NB4 (cell line): ENCODE results near the gene VTN.
A peak's percentile ranks its signal among the peaks of the same experiment; 100 is the strongest.

Experiments
- DNase-seq: peaks from one replicate; pipeline ENCODE4 v3.0.0; 2010; ENCODE audit warnings: low read depth
- H3K4me3 ChIP-seq: one replicate; pipeline ENCODE4 v1.5.1; 2011; ENCODE audit warnings: mild to moderate bottlenecking, low read depth, low read length, moderate library complexity
- CTCF ChIP-seq: IDR thresholded peaks from one replicate; pipeline ENCODE4 v1.5.1; 2012; ENCODE audit warnings: low read depth, low read length
- MYC ChIP-seq: IDR thresholded peaks from 2 replicates; pipeline ENCODE4 v1.6.1; 2011; ENCODE audit warnings: low read depth, low read length
- POLR2A ChIP-seq: IDR thresholded peaks from 2 replicates; pipeline ENCODE4 v1.6.1; 2011; ENCODE audit warnings: mild to moderate bottlenecking; ENCODE audit not compliant: insufficient read length; ENCODE audit errors: extremely low read depth
- TF ChIP-seq, protein P1 (sequence below): IDR thresholded peaks from 2 replicates; pipeline ENCODE4 v1.6.1; 2011; ENCODE audit warnings: low read depth, low read length

Gene VTN

GRCh38 chr17:28357901-28358197, 12.3 kb downstream of the VTN start:
- no peak for DNase-seq
- TF ChIP-seq POLR2A (no peak), MYC (no peak), CTCF (no peak)
- TF ChIP-seq, protein P1, sequence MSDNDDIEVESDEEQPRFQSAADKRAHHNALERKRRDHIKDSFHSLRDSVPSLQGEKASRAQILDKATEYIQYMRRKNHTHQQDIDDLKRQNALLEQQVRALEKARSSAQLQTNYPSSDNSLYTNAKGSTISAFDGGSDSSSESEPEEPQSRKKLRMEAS, result no peak

GRCh38 chr17:28357061-28357900, 12.8 kb downstream of the VTN start, which contains the start of gene POLDIP2:
Gene POLDIP2 (minus strand): TSS chr17:28357527. CDS start chr17:28357448, 79 bp downstream.
- DNase-seq, result peak; percentile 96
- TF ChIP-seq POLR2A (peak; percentile 86), CTCF (no peak), MYC (peak; percentile 55)
- TF ChIP-seq, protein P1, result peak; percentile 68
- H3K4me3 ChIP-seq, result peak within 1 kb of the TSS; percentile 99

More at GRCh38 chr17:28357901-28358197, 12.3 kb downstream of the VTN start:
- peak overlapping the region; percentile 99 for H3K4me3 ChIP-seq

GRCh38 chr17:28350271-28350670, 19.8 kb downstream of the VTN start:
- H3K4me3 ChIP-seq, result no peak overlapping the region
- TF ChIP-seq, protein P1, result no peak
- TF ChIP-seq CTCF (no peak), MYC (no peak), POLR2A (no peak)
- no peak for DNase-seq

- TF ChIP-seq MYC, result no peak
- TF ChIP-seq POLR2A, result no peak
- no peak for TF ChIP-seq CTCF
- TF ChIP-seq, protein P1, result no peak
- DNase-seq, result no peak
- no peak overlapping the region for H3K4me3 ChIP-seq
These were observed 21.1 kb downstream of the VTN start for GRCh38 chr17:28348979-28349378.

GRCh38 chr17:28347261-28347891, 22.7 kb downstream of the VTN start:
- TF ChIP-seq MYC, result no peak
- TF ChIP-seq POLR2A, result no peak
- TF ChIP-seq, protein P1, result no peak
- no peak for TF ChIP-seq CTCF
- no peak for DNase-seq
- no peak overlapping the region for H3K4me3 ChIP-seq
